ENCODE data around the gene BEX1.

- TF ChIP-seq, protein P1, sequence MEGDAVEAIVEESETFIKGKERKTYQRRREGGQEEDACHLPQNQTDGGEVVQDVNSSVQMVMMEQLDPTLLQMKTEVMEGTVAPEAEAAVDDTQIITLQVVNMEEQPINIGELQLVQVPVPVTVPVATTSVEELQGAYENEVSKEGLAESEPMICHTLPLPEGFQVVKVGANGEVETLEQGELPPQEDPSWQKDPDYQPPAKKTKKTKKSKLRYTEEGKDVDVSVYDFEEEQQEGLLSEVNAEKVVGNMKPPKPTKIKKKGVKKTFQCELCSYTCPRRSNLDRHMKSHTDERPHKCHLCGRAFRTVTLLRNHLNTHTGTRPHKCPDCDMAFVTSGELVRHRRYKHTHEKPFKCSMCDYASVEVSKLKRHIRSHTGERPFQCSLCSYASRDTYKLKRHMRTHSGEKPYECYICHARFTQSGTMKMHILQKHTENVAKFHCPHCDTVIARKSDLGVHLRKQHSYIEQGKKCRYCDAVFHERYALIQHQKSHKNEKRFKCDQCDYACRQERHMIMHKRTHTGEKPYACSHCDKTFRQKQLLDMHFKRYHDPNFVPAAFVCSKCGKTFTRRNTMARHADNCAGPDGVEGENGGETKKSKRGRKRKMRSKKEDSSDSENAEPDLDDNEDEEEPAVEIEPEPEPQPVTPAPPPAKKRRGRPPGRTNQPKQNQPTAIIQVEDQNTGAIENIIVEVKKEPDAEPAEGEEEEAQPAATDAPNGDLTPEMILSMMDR (IDR thresholded peaks at IDR 0.05): no peak
- TF ChIP-seq EP300 (IDR thresholded peaks at IDR 0.05): no peak
Measured at GRCh38 chrX:103066606-103067005, 2.6 kb upstream of the BEX1 start.

Measured in sigmoid colon (tissue), 4 donors.